Testis (tissue), 2 donors: Measurements from ENCODE around the gene CFB.

ENCODE experiments used
- POLR2A ChIP-seq: fragments of 450-650 bp; IDR thresholded peaks from one replicate; pipeline ENCODE4 v1.6.1; 2017; ENCODE audit warnings: antibody characterized with exemption, mild to moderate bottlenecking, moderate library complexity
- TF ChIP-seq, protein P1 (sequence below), 3 experiments: fragments of 450-650 bp in 2 of 3; fragments of 200-600 bp in 1 of 3; sonication (generic) in 1 of 3; IDR thresholded peaks; one replicate each; pipeline ENCODE4 v1.5.1; 2016 to 2019; ENCODE audit warnings: antibody characterized with exemption in 3 of 3, mild to moderate bottlenecking in 2 of 3, moderate library complexity in 1 of 3

DNA sequence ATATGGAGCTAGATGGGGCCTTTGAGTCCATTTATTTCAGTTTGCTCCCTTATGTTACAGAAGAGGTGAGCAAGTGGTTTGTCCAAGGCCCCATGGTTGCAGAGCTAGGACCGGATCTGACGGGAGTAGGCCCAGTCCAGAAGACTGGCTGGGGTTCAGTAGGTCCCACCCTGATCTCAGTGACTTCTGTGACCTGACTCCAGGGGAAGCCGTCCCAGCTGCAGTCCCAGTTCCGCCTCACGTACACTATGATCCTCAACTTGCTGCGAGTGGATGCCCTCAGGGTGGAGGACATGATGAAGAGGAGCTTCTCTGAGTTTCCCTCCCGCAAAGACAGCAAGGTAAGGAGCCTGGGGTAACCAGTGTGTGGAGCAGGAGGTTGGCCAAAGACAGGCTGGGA lies 20.6 kb downstream of the CFB start:
- TF ChIP-seq, protein P1, sequence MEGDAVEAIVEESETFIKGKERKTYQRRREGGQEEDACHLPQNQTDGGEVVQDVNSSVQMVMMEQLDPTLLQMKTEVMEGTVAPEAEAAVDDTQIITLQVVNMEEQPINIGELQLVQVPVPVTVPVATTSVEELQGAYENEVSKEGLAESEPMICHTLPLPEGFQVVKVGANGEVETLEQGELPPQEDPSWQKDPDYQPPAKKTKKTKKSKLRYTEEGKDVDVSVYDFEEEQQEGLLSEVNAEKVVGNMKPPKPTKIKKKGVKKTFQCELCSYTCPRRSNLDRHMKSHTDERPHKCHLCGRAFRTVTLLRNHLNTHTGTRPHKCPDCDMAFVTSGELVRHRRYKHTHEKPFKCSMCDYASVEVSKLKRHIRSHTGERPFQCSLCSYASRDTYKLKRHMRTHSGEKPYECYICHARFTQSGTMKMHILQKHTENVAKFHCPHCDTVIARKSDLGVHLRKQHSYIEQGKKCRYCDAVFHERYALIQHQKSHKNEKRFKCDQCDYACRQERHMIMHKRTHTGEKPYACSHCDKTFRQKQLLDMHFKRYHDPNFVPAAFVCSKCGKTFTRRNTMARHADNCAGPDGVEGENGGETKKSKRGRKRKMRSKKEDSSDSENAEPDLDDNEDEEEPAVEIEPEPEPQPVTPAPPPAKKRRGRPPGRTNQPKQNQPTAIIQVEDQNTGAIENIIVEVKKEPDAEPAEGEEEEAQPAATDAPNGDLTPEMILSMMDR (IDR thresholded peaks at IDR 0.05): no peak
- TF ChIP-seq POLR2A: no peak
